ENCODE results near the gene TPST2.

- TF ChIP-seq ZNF274 (IDR thresholded peaks at IDR 0.05; ENCODE audit: low read depth, low read length) (no peak), YY1 (IDR thresholded peaks at IDR 0.05; ENCODE audit: insufficient read depth, insufficient read length) (no peak), SUZ12 (IDR thresholded peaks at IDR 0.05; ENCODE audit: extremely low read depth, insufficient read depth, insufficient read length) (no peak)
Observed at GRCh38 chr22:26550498-26551033, 39.4 kb downstream of the TPST2 start.
